ENCODE data around the gene SLC38A1.

The SLC38A1 gene

GRCh38 chr12:46133751-46134150, 135.1 kb downstream of the SLC38A1 start:
- DNase-seq (ENCODE audit: low read depth) = no peak

Measured in stimulated activated CD8-positive, alpha-beta memory T cell treated with anti-CD3 and anti-CD28 coated beads, Interleukin-7, amount 100 ng/mL, for 24 hours (primary cell).